ENCODE data around the gene ZNF423. TPM values are rescaled to one million over a fixed set of nuclear protein-coding genes. Genes with fewer than 3 reads are reported as not detected.

Gene ZNF423
- total RNA-seq, 1 experiment from 2014 or later = 0.20 TPM

GRCh38 chr16:49734331-49734730, 121.6 kb downstream of the ZNF423 start:
- peaks cover 19% of the 10 kb centered on the region for H3K27me3 Mint-ChIP-seq (ENCODE audit: insufficient read depth, unreplicated experiment)
- H3K9me3 ChIP-seq = no peaks in the 10 kb centered on the region
- BruUV-seq (replicated peaks) = no TSS peak
- no peaks in the 10 kb centered on the region for H3K27me3 ChIP-seq (replicated peaks; ENCODE audit: control insufficient read depth, insufficient read depth, low read length)
- TF ChIP-seq CTCF (IDR thresholded peaks at IDR 0.05; ENCODE audit: insufficient read depth in 1 of 2, low read depth in 1 of 2, low read length in 1 of 2, severe bottlenecking in 1 of 2, unreplicated experiment in 1 of 2) = no peak
- DNase-seq = no peak
- H3K36me3 Mint-ChIP-seq (ENCODE audit: insufficient read depth, unreplicated experiment) = no peaks in the 10 kb centered on the region
- H3K9me3 Mint-ChIP-seq (ENCODE audit: unreplicated experiment) = no peaks in the 10 kb centered on the region
- intact Hi-C loops (cut with micrococcal nuclease; ENCODE audit: unreplicated experiment) = no loop called here
- no peaks in the 10 kb centered on the region for H3K4me1 Mint-ChIP-seq (ENCODE audit: low read depth, unreplicated experiment)
- H3K4me1 ChIP-seq = no peaks in the 10 kb centered on the region
- ChIA-PET CTCF (no interaction called here), POLR2A (no interaction called here)
- H3K36me3 ChIP-seq (ENCODE audit: control insufficient read depth, insufficient read depth, low read length) = no peaks in the 10 kb centered on the region
- H3K4me3 Mint-ChIP-seq (ENCODE audit: unreplicated experiment) = no peak overlapping the region
- H3K4me3 ChIP-seq (ENCODE audit: low read depth, low read length) = no peak overlapping the region
- H3K27ac Mint-ChIP-seq (ENCODE audit: unreplicated experiment) = no peak overlapping the region

DNA sequence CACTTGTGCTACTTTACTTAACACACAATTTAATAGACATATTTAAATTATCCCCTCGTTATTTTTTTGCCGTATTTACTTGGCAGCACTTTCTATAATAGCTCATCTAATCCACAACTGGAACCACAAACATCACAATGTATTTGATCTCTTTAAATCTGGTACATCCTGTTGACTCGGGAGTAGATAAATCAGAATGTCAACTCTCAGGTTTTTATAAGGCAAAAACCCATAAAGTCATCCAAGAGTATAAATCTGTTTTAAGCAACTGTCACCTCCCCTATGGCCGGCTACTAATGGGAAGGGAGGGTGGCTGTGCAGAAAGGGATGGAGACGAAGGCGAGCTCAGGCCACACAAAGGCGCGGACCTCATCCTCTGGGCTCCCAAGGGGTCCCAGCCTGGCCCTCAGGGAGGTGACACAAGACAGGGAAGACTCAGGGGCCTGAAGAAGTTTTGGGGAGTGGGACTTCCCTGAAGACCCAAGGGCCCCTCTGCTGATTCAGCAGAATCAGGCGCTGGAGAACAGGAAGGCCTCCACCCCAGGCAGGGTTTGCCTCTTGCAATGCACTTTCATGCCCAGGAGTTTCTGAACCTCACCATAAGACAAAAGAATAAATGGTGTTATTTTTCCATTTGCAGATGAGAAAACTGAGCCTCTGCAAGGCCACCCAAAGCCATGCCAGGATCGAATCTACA, 122.5 kb downstream of the ZNF423 start:
- H3K27ac Mint-ChIP-seq (ENCODE audit: unreplicated experiment) = no peak overlapping the region
- DNase-seq = no peak
- BruUV-seq (replicated peaks) = no TSS peak
- H3K4me1 Mint-ChIP-seq (ENCODE audit: low read depth, unreplicated experiment) = no peaks in the 10 kb centered on the region
- no peaks in the 10 kb centered on the region for H3K36me3 Mint-ChIP-seq (ENCODE audit: insufficient read depth, unreplicated experiment)
- TF ChIP-seq CTCF (IDR thresholded peaks at IDR 0.05; ENCODE audit: insufficient read depth in 1 of 2, low read depth in 1 of 2, low read length in 1 of 2, severe bottlenecking in 1 of 2, unreplicated experiment in 1 of 2) = no peak
- ChIA-PET CTCF (no interaction called here), POLR2A (no interaction called here)
- H3K36me3 ChIP-seq (ENCODE audit: control insufficient read depth, insufficient read depth, low read length) = no peaks in the 10 kb centered on the region
- peaks cover under 1% of the 10 kb centered on the region; the same call in 1 of the 2 replicates for H3K27me3 ChIP-seq (replicated peaks; ENCODE audit: control insufficient read depth, insufficient read depth, low read length)
- H3K4me3 Mint-ChIP-seq (ENCODE audit: unreplicated experiment) = no peak overlapping the region
- H3K9me3 ChIP-seq = no peaks in the 10 kb centered on the region
- no peaks in the 10 kb centered on the region for H3K4me1 ChIP-seq
- peaks cover 19% of the 10 kb centered on the region for H3K27me3 Mint-ChIP-seq (ENCODE audit: insufficient read depth, unreplicated experiment)
- no peaks in the 10 kb centered on the region for H3K9me3 Mint-ChIP-seq (ENCODE audit: unreplicated experiment)
- intact Hi-C loops (cut with micrococcal nuclease; ENCODE audit: unreplicated experiment) = no loop called here
- no peak overlapping the region for H3K4me3 ChIP-seq (ENCODE audit: low read depth, low read length)

- Mint-ChIP-seq H3K27me3 (ENCODE audit: insufficient read depth, unreplicated experiment) (peaks cover 20% of the 10 kb centered on the region), H3K9me3 (ENCODE audit: unreplicated experiment) (no peaks in the 10 kb centered on the region), H3K4me1 (ENCODE audit: low read depth, unreplicated experiment) (no peaks in the 10 kb centered on the region), H3K4me3 (ENCODE audit: unreplicated experiment) (no peak overlapping the region), H3K36me3 (ENCODE audit: insufficient read depth, unreplicated experiment) (no peaks in the 10 kb centered on the region), H3K27ac (ENCODE audit: unreplicated experiment) (no peak overlapping the region)
- Histone ChIP-seq H3K36me3 (ENCODE audit: control insufficient read depth, insufficient read depth, low read length) (no peaks in the 10 kb centered on the region), H3K27me3 (replicated peaks; ENCODE audit: control insufficient read depth, insufficient read depth, low read length) (peaks cover 2% of the 10 kb centered on the region; the same call in 1 of the 2 replicates), H3K4me1 (no peaks in the 10 kb centered on the region), H3K4me3 (ENCODE audit: low read depth, low read length) (no peak overlapping the region), H3K9me3 (no peaks in the 10 kb centered on the region)
- TF ChIP-seq CTCF (IDR thresholded peaks at IDR 0.05; ENCODE audit: insufficient read depth in 1 of 2, low read depth in 1 of 2, low read length in 1 of 2, severe bottlenecking in 1 of 2, unreplicated experiment in 1 of 2) = no peak
- DNase-seq = no peak
- intact Hi-C loops (cut with micrococcal nuclease; ENCODE audit: unreplicated experiment) = no loop called here
- BruUV-seq (replicated peaks) = no TSS peak
- ChIA-PET CTCF (no interaction called here), POLR2A (no interaction called here)
Observed at GRCh38 chr16:49731911-49732310, 124.0 kb downstream of the ZNF423 start.
